HCT116 (cell line): ENCODE results near the gene PHACTR1. TPM values are rescaled to one million over a fixed set of nuclear protein-coding genes. Genes with fewer than 3 reads are reported as not detected.

ENCODE experiments used
- ATAC-seq: fragments of 200-7000 bp; cut with Tn5 transposase; 2 replicates; pipeline ENCODE4 v1.9.1; 2020; ENCODE audit warnings: mild to moderate bottlenecking, moderate library complexity
- BruUV-seq: library from RNA; stranded (reverse); fragments of 400-500 nt; replicated peaks from 2 replicates; lab custom pipeline; 2021; lab: Mats Ljungman, UMichigan
- CTCF ChIA-PET: fragments of 300-600 bp; sonication (Branson Sonifier 250); formaldehyde crosslinking; loops from one replicate; lab custom pipeline; 2021; ENCODE audit warnings: antibody characterized with exemption; lab: Charles Lee
- POLR2A ChIA-PET: fragments of 300-600, 350-600 bp; sonication (Branson Sonifier 250); formaldehyde crosslinking; loops from one replicate; lab custom pipeline; 2021; ENCODE audit warnings: antibody characterized with exemption; lab: Charles Lee
- RAD21 ChIA-PET, 2 experiments: fragments of 300-600 bp; sonication (Branson Sonifier 250); formaldehyde crosslinking; loops; one replicate each; lab custom pipeline; 2023; ENCODE audit warnings: low total read pairs in 2 of 2; ENCODE audit not compliant: uncharacterized antibody in 2 of 2, unreplicated experiment in 2 of 2, low non-redundant PET in 1 of 2; lab: Charles Lee
- DNase-seq: peaks from one replicate; pipeline ENCODE4 v3.0.0-alpha.2; 2010; ENCODE audit warnings: low read depth, low spot score
- H2AFZ ChIP-seq: fragments of 200-600 bp; shearing (Covaris generic), sonication (generic); 2 replicates; pipeline ENCODE4 v1.6.1; 2017; ENCODE audit warnings: low read depth, mixed run types, mixed read lengths, antibody characterized with exemption, low read length; ENCODE audit not compliant: poor library complexity, severe bottlenecking
- H3K27ac ChIP-seq: 2 replicates; pipeline ENCODE4 v1.5.1; 2012; ENCODE audit warnings: low read depth, low read length
- H3K27me3 ChIP-seq: fragments of 200-600 bp; sonication (generic); 2 replicates; pipeline ENCODE4 v1.6.1; 2016; ENCODE audit warnings: mixed run types, low read length, mixed read lengths; ENCODE audit not compliant: insufficient read depth
- H3K36me3 ChIP-seq, 2 experiments: fragments of 200-500 bp in 1 of 2; fragments of 200-600 bp in 1 of 2; sonication (Bioruptor generic) in 1 of 2; sonication (generic) in 1 of 2; 2 replicates each; pipeline versions ENCODE4 v1.5.1 to v1.6.1; 2014 to 2016; ENCODE audit warnings: low read length in 2 of 2, inconsistent platforms in 1 of 2, mixed read lengths in 1 of 2, mixed run types in 1 of 2; ENCODE audit not compliant: insufficient read depth in 2 of 2, control insufficient read depth in 1 of 2
- H3K4me1 ChIP-seq, 2 experiments: fragments of 200-600 bp in 1 of 2; sonication (generic) in 1 of 2; 2 replicates each; pipeline versions ENCODE4 v1.5.1 to v1.6.1; 2012 to 2017; ENCODE audit warnings: low read length in 2 of 2, inconsistent platforms in 1 of 2, mild to moderate bottlenecking in 1 of 2, mixed read lengths in 1 of 2, mixed run types in 1 of 2, moderate library complexity in 1 of 2; ENCODE audit not compliant: insufficient read depth in 2 of 2, control insufficient read depth in 1 of 2
- H3K4me2 ChIP-seq: fragments of 200-600 bp; sonication (generic); 2 replicates; pipeline ENCODE4 v1.6.1; 2017; ENCODE audit warnings: mixed run types, low read length, mixed read lengths
- H3K4me3 ChIP-seq, 2 experiments: fragments of 200-600 bp in 1 of 2; sonication (generic) in 1 of 2; replicated peaks in 1 of 2; 2 replicates each; pipeline ENCODE4 v1.5.1; 2011 to 2016; ENCODE audit warnings: low read length in 2 of 2, control low read depth in 1 of 2, low read depth in 1 of 2, mild to moderate bottlenecking in 1 of 2, mixed read lengths in 1 of 2, mixed run types in 1 of 2
- H3K79me2 ChIP-seq: fragments of 200-600 bp; sonication (generic); 2 replicates; pipeline ENCODE4 v1.6.1; 2017; ENCODE audit warnings: mild to moderate bottlenecking, mixed run types, low read length, moderate library complexity, mixed read lengths; ENCODE audit not compliant: insufficient read depth
- H3K9ac ChIP-seq: fragments of 200-600 bp; sonication (generic); 2 replicates; pipeline ENCODE4 v1.6.1; 2016; ENCODE audit warnings: low read length, mixed read lengths
- H3K9me2 ChIP-seq: fragments of 200-600 bp; sonication (generic), shearing (Covaris generic); 2 replicates; pipeline ENCODE4 v1.6.1; 2017; ENCODE audit warnings: mixed run types, mild to moderate bottlenecking, moderate library complexity; ENCODE audit not compliant: insufficient read depth
- H3K9me3 ChIP-seq, 2 experiments: fragments of 200-500 bp in 1 of 2; fragments of 200-600 bp in 1 of 2; sonication (Bioruptor generic) in 1 of 2; sonication (generic) in 1 of 2; 2 replicates each; pipeline ENCODE4 v1.6.1; 2014 to 2017; ENCODE audit warnings: low read length in 2 of 2, mixed read lengths in 2 of 2, inconsistent platforms in 1 of 2, low read depth in 1 of 2, mild to moderate bottlenecking in 1 of 2, mixed run types in 1 of 2, moderate library complexity in 1 of 2; ENCODE audit not compliant: control insufficient read depth in 1 of 2, insufficient read depth in 1 of 2
- H4K20me1 ChIP-seq: fragments of 200-600 bp; sonication (generic), shearing (Covaris generic); 2 replicates; pipeline ENCODE4 v1.6.1; 2017; ENCODE audit warnings: mixed run types, mild to moderate bottlenecking, moderate library complexity; ENCODE audit not compliant: insufficient read depth
- CEBPB ChIP-seq: IDR thresholded peaks from 2 replicates; pipeline ENCODE4 v1.6.1; 2012; ENCODE audit warnings: low read depth
- EGR1 ChIP-seq: IDR thresholded peaks from 2 replicates; pipeline ENCODE4 v1.6.1; 2012; ENCODE audit warnings: low read depth
- ELF1 ChIP-seq: IDR thresholded peaks from 2 replicates; pipeline ENCODE4 v1.6.1; 2012; ENCODE audit warnings: low read depth, borderline replicate concordance
- EZH2phosphoT487 ChIP-seq: fragments of 200-600 bp; IDR thresholded peaks from 2 replicates; pipeline ENCODE4 v1.6.1; 2018; ENCODE audit warnings: antibody characterized with exemption, borderline replicate concordance
- FOSL1 ChIP-seq: IDR thresholded peaks from 2 replicates; pipeline ENCODE4 v1.6.1; 2012; ENCODE audit warnings: low read depth
- JUND ChIP-seq: IDR thresholded peaks from 2 replicates; pipeline ENCODE4 v1.6.1; 2012
- POLR2A ChIP-seq: IDR thresholded peaks from 2 replicates; pipeline ENCODE4 v1.7.0; 2011; ENCODE audit warnings: borderline replicate concordance; ENCODE audit not compliant: insufficient read depth, insufficient read length; ENCODE audit errors: extremely low read depth
- SIN3A ChIP-seq: IDR thresholded peaks from 2 replicates; pipeline ENCODE4 v1.6.1; 2012; ENCODE audit warnings: low read depth
- SP1 ChIP-seq: IDR thresholded peaks from 2 replicates; pipeline ENCODE4 v1.6.1; 2012; ENCODE audit warnings: low read depth
- SRF ChIP-seq: IDR thresholded peaks from 2 replicates; pipeline ENCODE4 v1.6.1; 2012; ENCODE audit warnings: low read depth
- TCF7L2 ChIP-seq: IDR thresholded peaks from 2 replicates; pipeline ENCODE4 v1.7.0; 2011; ENCODE audit warnings: borderline replicate concordance, inconsistent platforms; ENCODE audit not compliant: insufficient read depth, insufficient read length; ENCODE audit errors: extremely low read depth
- YY1 ChIP-seq: IDR thresholded peaks from 2 replicates; pipeline ENCODE4 v1.6.1; 2011; ENCODE audit warnings: low read length, low read depth, moderate library complexity, mild to moderate bottlenecking; ENCODE audit not compliant: insufficient replicate concordance; ENCODE audit errors: extremely low read depth
- ZFX ChIP-seq: fragments of 450-650 bp; IDR thresholded peaks from 2 replicates; pipeline ENCODE4 v1.6.1; 2017
- ZNF274 ChIP-seq: fragments of 200-500 bp; sonication (Bioruptor generic); IDR thresholded peaks from 2 replicates; pipeline ENCODE4 v1.6.1; 2014; ENCODE audit warnings: mild to moderate bottlenecking, low read depth, low read length, inconsistent platforms
- intact Hi-C: fragments of 100-400 bp; cut with micrococcal nuclease; formaldehyde crosslinking; loops from 2 replicates; pipeline ENCODE4 v1.10.0; 2022
- total RNA-seq: library from RNA; stranded (reverse); gene quantifications from one replicate; pipeline ENCODE4 v1.2.1, GENCODE V29; 2021; ENCODE audit not compliant: unreplicated experiment
- TF ChIP-seq, protein P1 (sequence below): IDR thresholded peaks from 2 replicates; pipeline ENCODE4 v1.6.1; 2012; ENCODE audit warnings: low read depth
- TF ChIP-seq, protein P2 (sequence below): IDR thresholded peaks from 2 replicates; pipeline ENCODE4 v1.6.1; 2012
- TF ChIP-seq, protein P3 (sequence below), 3 experiments: fragments of 200-600 bp in 1 of 3; sonication (generic) in 1 of 3; IDR thresholded peaks in 2 of 3; conservative IDR thresholded peaks in 1 of 3; 2 replicates each; pipeline ENCODE4 v1.5.1; 2012 to 2017; ENCODE audit warnings: low read depth in 2 of 3, low read length in 2 of 3, antibody characterized with exemption in 1 of 3, borderline replicate concordance in 1 of 3, control low read depth in 1 of 3, mild to moderate bottlenecking in 1 of 3, mixed read lengths in 1 of 3, mixed run types in 1 of 3, moderate library complexity in 1 of 3; ENCODE audit not compliant: insufficient read depth in 1 of 3
- TF ChIP-seq, protein P4 (sequence below): IDR thresholded peaks from 2 replicates; pipeline ENCODE4 v1.6.1; 2011; ENCODE audit warnings: mild to moderate bottlenecking, low read length, moderate library complexity; ENCODE audit not compliant: insufficient replicate concordance; ENCODE audit errors: extremely low read depth

The PHACTR1 gene
- total RNA-seq, 1 experiment from 2014 or later: 0.17 TPM

DNA sequence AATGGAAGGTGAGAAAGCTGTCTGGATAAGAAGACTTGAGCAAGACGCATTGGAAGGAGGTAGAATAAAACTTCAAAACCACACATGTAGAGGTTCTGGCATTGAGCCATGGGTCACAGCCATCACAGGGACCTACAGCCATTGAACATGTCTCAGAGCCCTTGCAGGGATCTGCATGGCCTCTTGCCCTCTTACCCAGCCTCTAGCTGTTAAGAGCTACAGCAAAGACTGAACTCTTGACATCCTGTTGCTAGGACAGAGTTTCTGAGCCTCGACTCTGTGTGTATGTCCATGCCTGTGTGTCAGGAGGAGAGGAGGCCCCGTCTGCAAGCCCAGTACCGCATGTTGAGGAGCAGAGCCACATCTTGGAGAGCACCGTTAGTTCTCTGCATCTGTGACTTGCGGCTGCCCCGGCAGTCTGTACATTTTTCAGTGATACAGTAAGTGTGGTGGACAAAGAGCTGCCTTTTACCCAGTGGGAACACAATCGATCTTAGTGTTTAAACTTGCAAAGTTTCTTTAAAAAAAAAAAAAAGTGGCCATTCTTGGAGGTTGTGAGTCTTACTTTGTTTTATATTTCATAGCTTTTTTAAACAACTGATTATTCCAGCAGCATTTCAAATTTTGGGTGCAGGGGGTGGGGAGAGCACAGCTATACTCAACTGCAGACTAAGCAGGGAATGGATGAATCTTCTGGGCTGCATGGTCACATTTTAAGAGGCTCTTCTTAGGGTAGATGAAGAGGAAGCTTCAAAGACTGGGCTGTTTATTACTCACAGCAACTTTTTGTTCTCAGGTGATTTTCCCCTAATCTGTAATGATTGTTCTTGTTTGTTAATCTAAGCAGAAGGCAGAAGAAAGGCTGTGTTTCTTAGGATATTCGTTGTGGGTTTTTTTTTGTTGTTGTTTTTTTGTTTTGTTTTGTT lies 523.2 kb downstream of the PHACTR1 start:
- Histone ChIP-seq H2AFZ (no peak overlapping the region), H3K9me3 (no peaks in the 10 kb centered on the region), H3K4me1 (no peaks in the 10 kb centered on the region), H3K9me2 (no peaks in the 10 kb centered on the region), H3K27me3 (peaks cover 13% of the 10 kb centered on the region), H4K20me1 (no peaks in the 10 kb centered on the region), H3K36me3 (no peaks in the 10 kb centered on the region), H3K4me3 (no peak overlapping the region), H3K27ac (no peak overlapping the region), H3K4me2 (no peak overlapping the region), H3K9ac (no peak overlapping the region), H3K79me2 (no peaks in the 10 kb centered on the region)
- BruUV-seq: no TSS peak
- DNase-seq (no peak), ATAC-seq (no peak)
- intact Hi-C loops: no loop called here
- POLR2A ChIA-PET: no interaction called here
- RAD21 ChIA-PET: no interaction called here
- CTCF ChIA-PET: no interaction called here
- TF ChIP-seq SIN3A: no peak
- TF ChIP-seq FOSL1: no peak
- no peak for TF ChIP-seq ELF1
- TF ChIP-seq ZNF274: no peak
- no peak for TF ChIP-seq POLR2A
- TF ChIP-seq, protein P1, sequence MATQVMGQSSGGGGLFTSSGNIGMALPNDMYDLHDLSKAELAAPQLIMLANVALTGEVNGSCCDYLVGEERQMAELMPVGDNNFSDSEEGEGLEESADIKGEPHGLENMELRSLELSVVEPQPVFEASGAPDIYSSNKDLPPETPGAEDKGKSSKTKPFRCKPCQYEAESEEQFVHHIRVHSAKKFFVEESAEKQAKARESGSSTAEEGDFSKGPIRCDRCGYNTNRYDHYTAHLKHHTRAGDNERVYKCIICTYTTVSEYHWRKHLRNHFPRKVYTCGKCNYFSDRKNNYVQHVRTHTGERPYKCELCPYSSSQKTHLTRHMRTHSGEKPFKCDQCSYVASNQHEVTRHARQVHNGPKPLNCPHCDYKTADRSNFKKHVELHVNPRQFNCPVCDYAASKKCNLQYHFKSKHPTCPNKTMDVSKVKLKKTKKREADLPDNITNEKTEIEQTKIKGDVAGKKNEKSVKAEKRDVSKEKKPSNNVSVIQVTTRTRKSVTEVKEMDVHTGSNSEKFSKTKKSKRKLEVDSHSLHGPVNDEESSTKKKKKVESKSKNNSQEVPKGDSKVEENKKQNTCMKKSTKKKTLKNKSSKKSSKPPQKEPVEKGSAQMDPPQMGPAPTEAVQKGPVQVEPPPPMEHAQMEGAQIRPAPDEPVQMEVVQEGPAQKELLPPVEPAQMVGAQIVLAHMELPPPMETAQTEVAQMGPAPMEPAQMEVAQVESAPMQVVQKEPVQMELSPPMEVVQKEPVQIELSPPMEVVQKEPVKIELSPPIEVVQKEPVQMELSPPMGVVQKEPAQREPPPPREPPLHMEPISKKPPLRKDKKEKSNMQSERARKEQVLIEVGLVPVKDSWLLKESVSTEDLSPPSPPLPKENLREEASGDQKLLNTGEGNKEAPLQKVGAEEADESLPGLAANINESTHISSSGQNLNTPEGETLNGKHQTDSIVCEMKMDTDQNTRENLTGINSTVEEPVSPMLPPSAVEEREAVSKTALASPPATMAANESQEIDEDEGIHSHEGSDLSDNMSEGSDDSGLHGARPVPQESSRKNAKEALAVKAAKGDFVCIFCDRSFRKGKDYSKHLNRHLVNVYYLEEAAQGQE: no peak
- no peak for TF ChIP-seq CEBPB
- TF ChIP-seq JUND: no peak
- no peak for TF ChIP-seq TCF7L2
- TF ChIP-seq EZH2phosphoT487: no peak
- no peak for TF ChIP-seq EGR1
- TF ChIP-seq, protein P2, sequence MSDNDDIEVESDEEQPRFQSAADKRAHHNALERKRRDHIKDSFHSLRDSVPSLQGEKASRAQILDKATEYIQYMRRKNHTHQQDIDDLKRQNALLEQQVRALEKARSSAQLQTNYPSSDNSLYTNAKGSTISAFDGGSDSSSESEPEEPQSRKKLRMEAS: no peak
- TF ChIP-seq, protein P3, sequence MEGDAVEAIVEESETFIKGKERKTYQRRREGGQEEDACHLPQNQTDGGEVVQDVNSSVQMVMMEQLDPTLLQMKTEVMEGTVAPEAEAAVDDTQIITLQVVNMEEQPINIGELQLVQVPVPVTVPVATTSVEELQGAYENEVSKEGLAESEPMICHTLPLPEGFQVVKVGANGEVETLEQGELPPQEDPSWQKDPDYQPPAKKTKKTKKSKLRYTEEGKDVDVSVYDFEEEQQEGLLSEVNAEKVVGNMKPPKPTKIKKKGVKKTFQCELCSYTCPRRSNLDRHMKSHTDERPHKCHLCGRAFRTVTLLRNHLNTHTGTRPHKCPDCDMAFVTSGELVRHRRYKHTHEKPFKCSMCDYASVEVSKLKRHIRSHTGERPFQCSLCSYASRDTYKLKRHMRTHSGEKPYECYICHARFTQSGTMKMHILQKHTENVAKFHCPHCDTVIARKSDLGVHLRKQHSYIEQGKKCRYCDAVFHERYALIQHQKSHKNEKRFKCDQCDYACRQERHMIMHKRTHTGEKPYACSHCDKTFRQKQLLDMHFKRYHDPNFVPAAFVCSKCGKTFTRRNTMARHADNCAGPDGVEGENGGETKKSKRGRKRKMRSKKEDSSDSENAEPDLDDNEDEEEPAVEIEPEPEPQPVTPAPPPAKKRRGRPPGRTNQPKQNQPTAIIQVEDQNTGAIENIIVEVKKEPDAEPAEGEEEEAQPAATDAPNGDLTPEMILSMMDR (IDR thresholded peaks at IDR 0.05 in 2 of 3, conservative IDR thresholded peaks at IDR 0.05 in 1 of 3; ENCODE audit: borderline replicate concordance in 1 of 3, insufficient read depth in 1 of 3, low read depth in 2 of 3, low read length in 2 of 3): no peak
- TF ChIP-seq, protein P4, sequence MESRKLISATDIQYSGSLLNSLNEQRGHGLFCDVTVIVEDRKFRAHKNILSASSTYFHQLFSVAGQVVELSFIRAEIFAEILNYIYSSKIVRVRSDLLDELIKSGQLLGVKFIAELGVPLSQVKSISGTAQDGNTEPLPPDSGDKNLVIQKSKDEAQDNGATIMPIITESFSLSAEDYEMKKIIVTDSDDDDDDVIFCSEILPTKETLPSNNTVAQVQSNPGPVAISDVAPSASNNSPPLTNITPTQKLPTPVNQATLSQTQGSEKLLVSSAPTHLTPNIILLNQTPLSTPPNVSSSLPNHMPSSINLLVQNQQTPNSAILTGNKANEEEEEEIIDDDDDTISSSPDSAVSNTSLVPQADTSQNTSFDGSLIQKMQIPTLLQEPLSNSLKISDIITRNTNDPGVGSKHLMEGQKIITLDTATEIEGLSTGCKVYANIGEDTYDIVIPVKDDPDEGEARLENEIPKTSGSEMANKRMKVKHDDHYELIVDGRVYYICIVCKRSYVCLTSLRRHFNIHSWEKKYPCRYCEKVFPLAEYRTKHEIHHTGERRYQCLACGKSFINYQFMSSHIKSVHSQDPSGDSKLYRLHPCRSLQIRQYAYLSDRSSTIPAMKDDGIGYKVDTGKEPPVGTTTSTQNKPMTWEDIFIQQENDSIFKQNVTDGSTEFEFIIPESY: no peak
- no peak for TF ChIP-seq ZFX
- no peak for TF ChIP-seq SP1
- no peak for TF ChIP-seq SRF
- TF ChIP-seq YY1: no peak
